Fibroblast of mammary gland (primary cell): ENCODE results near the gene IMPG2.
A peak's percentile ranks its signal among the peaks of the same experiment; 100 is the strongest.

Experiments used
- DNase-seq: peaks from one replicate; pipeline ENCODE4 v3.0.0-alpha.2; 2010; ENCODE audit warnings: low read depth
- H3K4me3 ChIP-seq: 2 replicates; pipeline ENCODE4 v1.5.1; 2011; ENCODE audit warnings: low read depth, mild to moderate bottlenecking, low read length, moderate library complexity; ENCODE audit not compliant: control insufficient read depth
- TF ChIP-seq, protein P1 (sequence below): conservative IDR thresholded peaks from 2 replicates; pipeline ENCODE4 v1.5.1; 2011; ENCODE audit warnings: low read depth, low read length, inconsistent platforms; ENCODE audit not compliant: control insufficient read depth, insufficient read depth

The IMPG2 gene

DNA sequence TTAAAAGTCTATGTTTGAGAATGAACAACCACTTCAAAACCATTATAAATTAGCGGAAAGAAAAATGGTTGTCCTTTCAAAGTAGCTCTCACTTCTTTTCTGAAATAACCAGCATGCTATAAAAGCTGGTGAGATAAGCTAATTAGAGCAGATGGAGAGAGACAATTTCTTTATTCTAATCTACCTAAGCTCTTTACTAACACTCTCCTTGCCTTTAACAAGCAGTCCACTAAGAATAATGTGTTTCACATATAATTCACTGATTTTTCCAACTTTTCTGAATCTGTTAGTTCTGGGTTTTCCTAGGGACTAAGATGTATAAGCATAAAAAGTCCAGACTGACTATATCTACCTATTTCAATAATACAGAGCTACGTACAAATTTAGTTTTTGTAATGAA is at the start of gene IMPG2:
Gene IMPG2, minus strand, starts transcription at position 101 of the 400 bp plus-strand sequence. CDS start 203 bp downstream, outside the sequence.
- TF ChIP-seq, protein P1, sequence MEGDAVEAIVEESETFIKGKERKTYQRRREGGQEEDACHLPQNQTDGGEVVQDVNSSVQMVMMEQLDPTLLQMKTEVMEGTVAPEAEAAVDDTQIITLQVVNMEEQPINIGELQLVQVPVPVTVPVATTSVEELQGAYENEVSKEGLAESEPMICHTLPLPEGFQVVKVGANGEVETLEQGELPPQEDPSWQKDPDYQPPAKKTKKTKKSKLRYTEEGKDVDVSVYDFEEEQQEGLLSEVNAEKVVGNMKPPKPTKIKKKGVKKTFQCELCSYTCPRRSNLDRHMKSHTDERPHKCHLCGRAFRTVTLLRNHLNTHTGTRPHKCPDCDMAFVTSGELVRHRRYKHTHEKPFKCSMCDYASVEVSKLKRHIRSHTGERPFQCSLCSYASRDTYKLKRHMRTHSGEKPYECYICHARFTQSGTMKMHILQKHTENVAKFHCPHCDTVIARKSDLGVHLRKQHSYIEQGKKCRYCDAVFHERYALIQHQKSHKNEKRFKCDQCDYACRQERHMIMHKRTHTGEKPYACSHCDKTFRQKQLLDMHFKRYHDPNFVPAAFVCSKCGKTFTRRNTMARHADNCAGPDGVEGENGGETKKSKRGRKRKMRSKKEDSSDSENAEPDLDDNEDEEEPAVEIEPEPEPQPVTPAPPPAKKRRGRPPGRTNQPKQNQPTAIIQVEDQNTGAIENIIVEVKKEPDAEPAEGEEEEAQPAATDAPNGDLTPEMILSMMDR = no peak
- no peak within 1 kb of the TSS for H3K4me3 ChIP-seq
- no peak for DNase-seq

DNA sequence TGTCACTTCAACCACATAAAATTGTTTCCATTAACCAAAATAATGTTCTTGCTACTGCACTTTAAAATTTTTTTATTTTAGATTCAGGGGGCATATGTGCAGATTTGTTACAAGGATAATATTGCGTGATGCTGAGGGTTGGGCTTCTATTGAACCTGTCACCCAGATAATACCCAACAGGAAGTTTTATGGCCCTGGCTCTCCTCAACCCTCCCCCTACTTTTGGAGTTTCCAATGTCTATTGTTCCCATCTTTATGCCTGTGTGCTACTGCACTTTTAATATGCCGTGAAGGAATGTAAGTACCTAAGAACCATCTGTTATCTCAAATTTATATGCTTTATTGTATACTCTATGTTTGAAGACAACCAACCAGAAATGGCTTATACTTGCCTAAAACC is 42.0 kb upstream of the IMPG2 start:
- H3K4me3 ChIP-seq = no peak overlapping the region
- TF ChIP-seq, protein P1 = no peak
- DNase-seq = no peak

DNA sequence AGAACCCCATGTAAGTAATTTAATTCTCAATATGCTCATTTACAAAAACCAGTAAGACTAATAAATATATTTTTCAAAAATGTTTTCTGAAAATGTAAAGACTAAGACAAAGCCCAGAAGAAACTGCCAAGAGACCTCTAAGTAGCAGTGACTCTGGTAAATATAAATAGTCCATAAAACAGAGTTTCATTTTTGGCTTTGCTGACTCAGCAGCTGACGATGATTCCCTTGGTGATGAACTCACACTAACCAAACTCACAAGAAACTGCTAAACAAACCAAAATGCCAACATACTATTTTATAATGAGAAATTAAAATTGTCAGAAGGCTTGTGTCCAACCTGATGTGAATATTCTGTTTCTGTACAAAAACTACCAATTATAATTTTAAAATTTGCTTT is 31.5 kb upstream of the IMPG2 start:
- DNase-seq = peak; percentile 30
- TF ChIP-seq, protein P1 = no peak
- H3K4me3 ChIP-seq = no peak overlapping the region

DNA sequence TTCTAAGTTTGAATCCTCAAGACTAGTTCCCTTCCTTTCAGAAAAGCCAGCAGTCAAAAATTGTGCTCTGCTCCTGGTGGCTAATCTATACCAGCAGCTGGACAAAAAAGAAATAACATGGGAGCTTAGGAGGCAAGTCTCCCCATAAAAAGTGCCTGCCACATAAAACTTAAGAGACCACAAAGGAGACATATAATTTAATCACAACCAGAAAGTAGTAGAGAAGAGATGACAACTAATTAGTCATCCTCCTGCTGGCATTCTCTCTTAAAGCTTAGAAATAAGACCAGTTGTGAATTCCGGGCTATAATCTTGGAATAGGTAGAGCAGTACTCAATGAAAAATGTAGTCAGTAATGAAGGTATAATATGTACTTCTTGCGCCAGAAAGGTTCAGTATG is 20.2 kb upstream of the IMPG2 start:
- no peak overlapping the region for H3K4me3 ChIP-seq
- TF ChIP-seq, protein P1 = no peak
- peak; percentile 27 for DNase-seq

DNA sequence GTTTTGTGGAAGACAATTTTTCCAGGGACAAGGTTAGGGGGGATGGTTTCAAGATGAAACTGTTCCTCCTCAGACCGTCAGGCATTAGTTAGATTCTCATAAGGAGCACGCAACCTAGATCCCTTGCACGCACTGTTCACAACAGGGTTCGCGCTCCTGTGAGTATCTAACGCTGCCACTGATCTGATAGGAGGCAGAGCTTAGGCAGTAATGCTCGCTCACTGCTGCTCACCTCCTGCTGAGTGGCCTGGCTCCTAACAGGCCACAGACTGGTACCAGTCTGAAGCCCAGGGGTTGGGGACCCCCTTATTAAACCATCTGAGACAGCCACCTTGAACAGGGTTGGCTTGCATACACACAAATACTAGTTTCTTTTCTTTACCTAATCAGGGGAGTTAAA is 13.5 kb upstream of the IMPG2 start:
- H3K4me3 ChIP-seq = no peak overlapping the region
- TF ChIP-seq, protein P1 = no peak
- no peak for DNase-seq

DNA sequence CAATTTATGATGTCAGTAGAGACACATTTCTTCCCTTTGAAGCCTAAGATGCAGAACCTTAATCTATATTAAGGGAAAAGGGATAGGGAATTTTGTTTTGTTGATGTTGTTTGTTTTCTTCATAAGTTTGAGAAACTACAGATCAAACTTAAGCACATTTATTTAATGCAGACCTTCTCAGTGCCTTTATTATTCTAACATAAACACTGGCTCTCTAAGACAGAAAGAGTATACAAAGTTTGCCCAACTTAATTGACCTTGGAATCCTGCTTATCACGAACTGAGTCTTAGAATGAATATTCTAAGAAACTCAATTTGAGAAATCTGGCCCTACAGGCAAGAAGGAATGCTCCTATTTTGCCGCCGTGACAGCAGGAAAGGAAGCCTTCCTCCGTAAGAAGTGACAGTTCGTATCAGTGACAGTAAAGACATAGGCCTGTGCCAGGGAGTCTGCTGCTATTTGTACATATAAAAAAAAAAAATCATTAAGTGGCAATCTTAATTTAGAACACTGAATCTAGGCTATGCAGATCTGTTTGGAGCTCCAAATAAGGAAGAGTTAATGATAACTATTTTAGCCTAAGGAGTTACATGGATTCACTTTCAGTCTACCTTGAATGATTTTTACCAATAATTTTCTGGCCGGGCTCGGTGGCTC is 8.8 kb upstream of the IMPG2 start:
- no peak for DNase-seq
- TF ChIP-seq, protein P1 = no peak

DNA sequence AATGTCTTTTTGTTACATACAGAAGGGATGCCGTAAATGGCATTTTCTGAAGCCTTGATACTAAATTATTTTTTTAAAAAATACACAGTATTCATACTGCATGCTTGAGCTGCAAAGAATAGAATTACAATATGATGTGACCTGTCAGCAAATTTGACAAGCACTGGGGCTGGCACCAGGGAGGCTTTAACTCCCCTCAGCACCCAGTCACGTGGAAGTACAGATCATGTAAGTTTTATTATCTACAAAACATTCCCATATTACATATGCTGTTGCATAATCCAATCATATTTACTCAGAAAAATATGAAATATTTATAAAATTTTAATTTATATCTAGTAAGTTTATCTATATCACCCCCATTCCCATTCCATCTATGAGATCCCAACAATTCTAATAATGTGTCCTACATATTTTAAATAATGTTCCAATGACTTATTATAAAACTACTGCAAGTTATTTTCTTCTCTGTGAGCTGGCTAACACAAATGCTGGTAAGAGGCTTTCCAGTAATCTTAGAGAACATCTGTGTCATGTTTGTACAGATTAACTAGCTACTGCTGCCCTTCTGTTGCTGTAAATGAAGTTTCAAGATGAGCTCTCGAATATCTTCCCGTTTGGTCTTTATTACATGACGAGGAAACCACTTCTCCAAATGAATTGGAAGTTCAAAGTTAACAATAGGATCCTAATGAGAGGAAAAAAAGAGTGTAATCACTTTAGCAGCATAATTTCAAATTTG is 5.2 kb upstream of the IMPG2 start:
- DNase-seq = no peak
- no peak overlapping the region for H3K4me3 ChIP-seq
- TF ChIP-seq, protein P1 = no peak

More for the DNA sequence above, 8.8 kb upstream of the IMPG2 start:
- H3K4me3 ChIP-seq = no peak overlapping the region
